ENCODE data around the gene SLC7A1. TPM values are rescaled to one million over a fixed set of nuclear protein-coding genes. Genes with fewer than 3 reads are reported as not detected.

Gene SLC7A1
- total and polyA plus RNA-seq, 2 of the 8 experiments (the other 6 are each of a cell fraction or from before 2014, with no cell fraction given), result 26.8 to 114 TPM

GRCh38 chr13:29563941-29564340, 31.5 kb downstream of the SLC7A1 start:
- H3K23me2 ChIP-seq (ENCODE audit: low read depth, low read length), result no peaks in the 10 kb centered on the region; the same call in 1 of the 2 replicates
- 87% methylated on average over 6 of the region's 6 CpGs; no CpG with 5 or more reads in 1 of the 2 experiments for WGBS, 2 experiments (ENCODE audit: extremely low coverage in 1 of 2, insufficient coverage in 1 of 2, insufficient read length in 1 of 2, insufficient replicate concordance in 2 of 2, low coverage in 1 of 2, low lambda C conversion rate in 2 of 2, missing lambda C conversion rate in 1 of 2)
- no peak overlapping the region for H3K23ac ChIP-seq (ENCODE audit: insufficient read length)
- peaks cover 34 to 95% of the 10 kb centered on the region in 2 experiments for H3K79me2 ChIP-seq (ENCODE audit: control insufficient read depth in 1 of 2, insufficient read depth in 2 of 2, low read length in 2 of 2)
- CTCF ChIA-PET (ENCODE audit: partially characterized antibody), result interaction anchor here (0.8 to 2.4 kb wide), 7 partner anchors 9 to 130 kb away, joined by 3 to 15 read pairs (median 4); no protein-coding TSS in a partner anchor
- H3K14ac ChIP-seq (ENCODE audit: insufficient read length), result no peak overlapping the region
- FAIRE-seq (no peak), DNase-seq (ENCODE audit: low read depth in 1 of 2, low spot score in 2 of 2) (no peak)
- no peaks in the 10 kb centered on the region for H3K36me3 ChIP-seq (ENCODE audit: control insufficient read depth in 2 of 4, insufficient read depth in 4 of 4, low read length in 3 of 4)
- H3K4ac ChIP-seq (replicated peaks; ENCODE audit: insufficient read length, low read depth, low read length), result no peak overlapping the region
- no peak overlapping the region for H3K9ac ChIP-seq (replicated peaks in 1 of 4; ENCODE audit: extremely low read depth in 1 of 4, low read depth in 3 of 4, low read length in 3 of 4)
- H3K56ac ChIP-seq (replicated peaks; ENCODE audit: insufficient read length, low read depth, low read length), result no peak overlapping the region
- H2BK20ac ChIP-seq (ENCODE audit: low read length), result no peak overlapping the region
- H3K4me1 ChIP-seq (replicated peaks in 1 of 4; ENCODE audit: control insufficient read depth in 3 of 4, insufficient read depth in 4 of 4, low read length in 3 of 4), result peaks cover 6 to 20% (median 17%) of the 10 kb centered on the region in 4 experiments; a peak in 5 of 7 replicates
- no peak overlapping the region for H4K5ac ChIP-seq (ENCODE audit: insufficient read length, low read depth, low read length)
- no peak overlapping the region for H2BK15ac ChIP-seq (ENCODE audit: low read length)
- H3K27ac ChIP-seq (ENCODE audit: low read depth, low read length), result no peak overlapping the region
- H4K91ac ChIP-seq (replicated peaks; ENCODE audit: insufficient read length, low read length), result no peak overlapping the region
- no peaks in the 10 kb centered on the region for H3K9me3 ChIP-seq (ENCODE audit: insufficient read depth in 2 of 2, low read depth in 1 of 2, low read length in 1 of 2)
- no peak overlapping the region for H2AK5ac ChIP-seq (ENCODE audit: low read depth, low read length)
- no peak overlapping the region for H3K4me3 ChIP-seq (ENCODE audit: extremely low read depth in 1 of 4, insufficient read depth in 2 of 4, low read depth in 3 of 4, low read length in 4 of 4)
- peaks cover 28 to 51% of the 10 kb centered on the region in 2 experiments for H4K20me1 ChIP-seq (replicated peaks in 1 of 2; ENCODE audit: control insufficient read depth in 1 of 2, insufficient read depth in 2 of 2, low read length in 2 of 2)
- H3K79me1 ChIP-seq (ENCODE audit: low read depth, low read length), result peaks cover 21% of the 10 kb centered on the region
- no peak overlapping the region for H4K8ac ChIP-seq (ENCODE audit: extremely low read depth, insufficient read depth, low read length)
- H2AFZ ChIP-seq (ENCODE audit: low read length), result no peak overlapping the region
- no peaks in the 10 kb centered on the region for H3K27me3 ChIP-seq (replicated peaks in 1 of 4; ENCODE audit: control insufficient read depth in 3 of 4, extremely low read depth in 1 of 4, insufficient read depth in 3 of 4, low read length in 3 of 4)
- peak overlapping the region in 1 of 2 experiments; percentile 31; a peak in 1 of 4 replicates for H3K4me2 ChIP-seq (ENCODE audit: insufficient read depth in 1 of 2, low read depth in 2 of 2, low read length in 2 of 2)
- H2BK12ac ChIP-seq (ENCODE audit: low read depth, low read length), result no peak overlapping the region
- no peak overlapping the region for H3K18ac ChIP-seq (ENCODE audit: extremely low read depth, low read length)
- H2BK5ac ChIP-seq (ENCODE audit: low read depth, low read length), result no peak overlapping the region
- H2BK120ac ChIP-seq (replicated peaks; ENCODE audit: low read depth, low read length), result no peak overlapping the region
- POLR2A ChIA-PET (ENCODE audit: partially characterized antibody), result interaction anchor here (0.6 to 1.3 kb wide), 5 partner anchors 16 to 60 kb away, joined by 3 to 4 read pairs (median 3); no protein-coding TSS in a partner anchor
- no peak for TF ChIP-seq YY1 (IDR thresholded peaks at IDR 0.05; ENCODE audit: low read depth, low read length)
- TF ChIP-seq TBP (IDR thresholded peaks at IDR 0.05; ENCODE audit: low read depth, low read length), result no peak
- TF ChIP-seq EGR1 (IDR thresholded peaks at IDR 0.05; ENCODE audit: borderline replicate concordance, low read depth, low read length), result no peak
- no peak for TF ChIP-seq SP4 (IDR thresholded peaks at IDR 0.05; ENCODE audit: low read length)
- no peak for TF ChIP-seq RNF2 (IDR thresholded peaks at IDR 0.05; ENCODE audit: borderline replicate concordance, low read depth, low read length, missing control alignments, poor library complexity, severe bottlenecking)
- TF ChIP-seq CHD2 (IDR thresholded peaks at IDR 0.05; ENCODE audit: low read length), result no peak
- no peak for TF ChIP-seq ZNF274 (IDR thresholded peaks at IDR 0.05; ENCODE audit: borderline replicate concordance, extremely low read depth, low read length)
- TF ChIP-seq RAD21 (IDR thresholded peaks at IDR 0.05 in 1 of 2, conservative IDR thresholded peaks at IDR 0.05 in 1 of 2; ENCODE audit: low read depth in 2 of 2, low read length in 2 of 2), result no peak
- TF ChIP-seq HDAC2 (IDR thresholded peaks at IDR 0.05; ENCODE audit: borderline replicate concordance in 1 of 2, low read depth in 2 of 2, low read length in 2 of 2), result no peak
- TF ChIP-seq SIN3A (conservative IDR thresholded peaks at IDR 0.05 in 1 of 2, IDR thresholded peaks at IDR 0.05 in 1 of 2; ENCODE audit: low read depth in 1 of 2, low read length in 2 of 2), result no peak

Data from H1 (cell line).